HEK293T (cell line): ENCODE measurements around the gene PGM1.

Source experiments
- ARNT ChIP-seq: fragments of 450-650 bp; IDR thresholded peaks from 2 replicates; pipeline ENCODE4 v1.6.1; 2017; ENCODE audit warnings: mild to moderate bottlenecking
- BHLHE40 ChIP-seq: fragments of 450-650 bp; IDR thresholded peaks from 2 replicates; pipeline ENCODE4 v1.6.1; 2016; ENCODE audit warnings: mild to moderate bottlenecking, moderate library complexity, borderline replicate concordance
- CTBP1 ChIP-seq: fragments of 450-650 bp; IDR thresholded peaks from 2 replicates; pipeline ENCODE4 v1.6.1; 2016; ENCODE audit warnings: borderline replicate concordance
- ELF4 ChIP-seq: fragments of 450-650 bp; IDR thresholded peaks from 2 replicates; pipeline ENCODE4 v1.6.1; 2017; ENCODE audit warnings: antibody characterized with exemption
- FOXA1 ChIP-seq: fragments of 450-650 bp; IDR thresholded peaks from 2 replicates; pipeline ENCODE4 v1.6.1; 2016; ENCODE audit warnings: mild to moderate bottlenecking
- FOXM1 ChIP-seq: fragments of 450-650 bp; IDR thresholded peaks from 2 replicates; pipeline ENCODE4 v1.6.1; 2017; ENCODE audit warnings: mild to moderate bottlenecking, borderline replicate concordance
- HDGF ChIP-seq: fragments of 450-650 bp; IDR thresholded peaks from 2 replicates; pipeline ENCODE4 v1.6.1; 2017; ENCODE audit warnings: antibody characterized with exemption, borderline replicate concordance
- PKNOX1 ChIP-seq: fragments of 450-650 bp; IDR thresholded peaks from 2 replicates; pipeline ENCODE4 v1.6.1; 2016
- SP1 ChIP-seq: fragments of 450-650 bp; IDR thresholded peaks from 2 replicates; pipeline ENCODE4 v1.6.1; 2017
- TARDBP ChIP-seq: fragments of 450-650 bp; IDR thresholded peaks from 2 replicates; pipeline ENCODE4 v1.6.1; 2016

GRCh38 chr1:63674865-63675419 lies 81.7 kb downstream of the PGM1 start:
- TF ChIP-seq ARNT: no peak
- TF ChIP-seq HDGF: no peak
- TF ChIP-seq SP1: no peak
- TF ChIP-seq PKNOX1: no peak
- TF ChIP-seq BHLHE40: no peak
- no peak for TF ChIP-seq CTBP1
- TF ChIP-seq ELF4: no peak
- no peak for TF ChIP-seq FOXA1
- no peak for TF ChIP-seq FOXM1
- TF ChIP-seq TARDBP: no peak
